SK-N-SH treated with all-trans-retinoic acid at 6 μM for 48 hours (cell line): ENCODE measurements around the gene ADAMTS6.

Experiments
- ATAC-seq: fragments of 200-7000 bp; cut with Tn5 transposase; 3 replicates; pipeline ENCODE4 v1.9.1; 2020; ENCODE audit warnings: mild to moderate bottlenecking, moderate library complexity
- ARNTL ChIP-seq: fragments of 450-650 bp; formaldehyde crosslinking; IDR thresholded peaks from 2 replicates; pipeline ENCODE4 v1.5.0; 2020; ENCODE audit warnings: low read depth, mild to moderate bottlenecking, moderate library complexity, borderline replicate concordance
- BACH2 ChIP-seq: fragments of 250-450 bp; sonication (Bioruptor Pico); IDR thresholded peaks from 2 replicates; pipeline ENCODE4 v1.9.0; 2021; ENCODE audit warnings: mild to moderate bottlenecking, borderline replicate concordance
- ESRRG ChIP-seq: fragments of 250-450 bp; sonication (Bioruptor Pico); IDR thresholded peaks from 2 replicates; pipeline ENCODE4 v1.6.1; 2021; ENCODE audit warnings: mild to moderate bottlenecking
- GLIS3 ChIP-seq: fragments of 250-450 bp; sonication (Bioruptor Pico); IDR thresholded peaks from 2 replicates; pipeline ENCODE4 v1.5.0; 2020; ENCODE audit warnings: mild to moderate bottlenecking, moderate library complexity
- ISL1 ChIP-seq: fragments of 250-450 bp; sonication (Bioruptor Pico); IDR thresholded peaks from 2 replicates; pipeline ENCODE4 v2.1.2; 2022; ENCODE audit warnings: mild to moderate bottlenecking, moderate library complexity
- PATZ1 ChIP-seq: fragments of 250-450 bp; sonication (Bioruptor Pico); IDR thresholded peaks from 2 replicates; pipeline ENCODE4 v1.8.0; 2020; ENCODE audit warnings: mild to moderate bottlenecking, moderate library complexity, borderline replicate concordance
- PPARA ChIP-seq: fragments of 250-450 bp; sonication (Bioruptor Pico); IDR thresholded peaks from 2 replicates; pipeline ENCODE4 v1.5.0; 2020; ENCODE audit warnings: mild to moderate bottlenecking, borderline replicate concordance
- RARB ChIP-seq: fragments of 250-450 bp; sonication (Bioruptor Pico); IDR thresholded peaks from 2 replicates; pipeline ENCODE4 v1.8.0; 2021; ENCODE audit warnings: mild to moderate bottlenecking, moderate library complexity
- TCF4 ChIP-seq: fragments of 250-450 bp; sonication (Bioruptor Pico); IDR thresholded peaks from 2 replicates; pipeline ENCODE4 v1.8.0; 2021; ENCODE audit warnings: mild to moderate bottlenecking, moderate library complexity, borderline replicate concordance
- TSHZ2 ChIP-seq: fragments of 250-450 bp; sonication (Bioruptor Pico); IDR thresholded peaks from 2 replicates; pipeline ENCODE4 v1.5.0; 2020; ENCODE audit warnings: mild to moderate bottlenecking, moderate library complexity
- ZC3H10 ChIP-seq: fragments of 250-450 bp; sonication (Bioruptor Pico); IDR thresholded peaks from 2 replicates; pipeline ENCODE4 v1.5.1; 2021; ENCODE audit warnings: mild to moderate bottlenecking, moderate library complexity
- ZFP3 ChIP-seq: fragments of 250-450 bp; sonication (Bioruptor Pico); IDR thresholded peaks from 2 replicates; pipeline ENCODE4 v1.5.0; 2020; ENCODE audit warnings: mild to moderate bottlenecking, moderate library complexity
- ZFP30 ChIP-seq: fragments of 450-650 bp; formaldehyde crosslinking; IDR thresholded peaks from 2 replicates; pipeline ENCODE4 v1.5.0; 2022; ENCODE audit warnings: mild to moderate bottlenecking, moderate library complexity
- ZNF565 ChIP-seq: fragments of 450-650 bp; formaldehyde crosslinking; conservative IDR thresholded peaks from 2 replicates; pipeline ENCODE4 v1.5.0; 2020; ENCODE audit warnings: low read depth, mild to moderate bottlenecking, moderate library complexity
- ZNF70 ChIP-seq: fragments of 450-650 bp; formaldehyde crosslinking; IDR thresholded peaks from 2 replicates; pipeline ENCODE4 v1.5.0; 2020; ENCODE audit warnings: mild to moderate bottlenecking, moderate library complexity
- TF ChIP-seq, protein P1 (sequence below): fragments of 250-450 bp; sonication (Bioruptor Pico); IDR thresholded peaks from 2 replicates; pipeline ENCODE4 v1.8.0; 2021; ENCODE audit warnings: low read depth, mild to moderate bottlenecking, moderate library complexity, borderline replicate concordance
- TF ChIP-seq, protein P2 (sequence below): fragments of 250-450 bp; sonication (Bioruptor Pico); IDR thresholded peaks from 2 replicates; pipeline ENCODE4 v1.5.1; 2021; ENCODE audit warnings: mild to moderate bottlenecking, moderate library complexity
- TF ChIP-seq, protein P3 (sequence below): fragments of 250-450 bp; sonication (Bioruptor Pico); IDR thresholded peaks from 2 replicates; pipeline ENCODE4 v1.5.1; 2020; ENCODE audit warnings: low read depth, mild to moderate bottlenecking, moderate library complexity

ADAMTS6 gene

GRCh38 chr5:65451436-65451835, 30.3 kb downstream of the ADAMTS6 start (continued):
- TF ChIP-seq PATZ1 (CRISPR knock-in tag): no peak

GRCh38 chr5:65446682-65447081, 35.0 kb downstream of the ADAMTS6 start:
- ATAC-seq: no peak
- no peak for TF ChIP-seq ARNTL (CRISPR knock-in tag)
- no peak for TF ChIP-seq TCF4 (CRISPR knock-in tag)

DNA sequence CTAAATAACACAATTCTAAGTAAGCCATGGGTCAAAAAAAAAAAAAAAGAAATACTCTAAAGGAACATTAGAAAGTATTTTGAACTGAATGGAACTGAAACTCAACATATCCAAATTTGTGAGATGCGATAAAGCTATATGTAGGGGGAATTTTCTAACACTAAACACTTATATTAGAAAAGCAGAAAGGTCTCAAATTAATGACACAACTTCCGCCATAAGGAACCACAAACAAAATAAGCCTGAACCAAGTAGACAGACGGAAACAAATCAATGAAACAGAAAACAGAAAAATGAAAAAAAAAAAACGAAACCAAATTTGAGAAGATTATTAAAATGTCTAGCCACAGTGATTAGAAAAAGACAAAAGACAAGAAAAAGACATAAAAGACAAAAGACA, 39.9 kb downstream of the ADAMTS6 start:
- TF ChIP-seq ZNF565 (CRISPR knock-in tag) (no peak), TSHZ2 (CRISPR knock-in tag) (no peak), GLIS3 (CRISPR knock-in tag) (no peak), ZNF70 (CRISPR knock-in tag) (no peak), BACH2 (no peak), ZC3H10 (CRISPR knock-in tag) (no peak), ZFP30 (CRISPR knock-in tag) (no peak)
- TF ChIP-seq, protein P1, sequence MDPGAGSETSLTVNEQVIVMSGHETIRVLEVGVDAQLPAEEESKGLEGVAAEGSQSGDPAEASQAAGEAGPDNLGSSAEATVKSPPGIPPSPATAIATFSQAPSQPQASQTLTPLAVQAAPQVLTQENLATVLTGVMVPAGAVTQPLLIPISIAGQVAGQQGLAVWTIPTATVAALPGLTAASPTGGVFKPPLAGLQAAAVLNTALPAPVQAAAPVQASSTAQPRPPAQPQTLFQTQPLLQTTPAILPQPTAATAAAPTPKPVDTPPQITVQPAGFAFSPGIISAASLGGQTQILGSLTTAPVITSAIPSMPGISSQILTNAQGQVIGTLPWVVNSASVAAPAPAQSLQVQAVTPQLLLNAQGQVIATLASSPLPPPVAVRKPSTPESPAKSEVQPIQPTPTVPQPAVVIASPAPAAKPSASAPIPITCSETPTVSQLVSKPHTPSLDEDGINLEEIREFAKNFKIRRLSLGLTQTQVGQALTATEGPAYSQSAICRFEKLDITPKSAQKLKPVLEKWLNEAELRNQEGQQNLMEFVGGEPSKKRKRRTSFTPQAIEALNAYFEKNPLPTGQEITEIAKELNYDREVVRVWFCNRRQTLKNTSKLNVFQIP (CRISPR knock-in tag): no peak
- TF ChIP-seq, protein P2, sequence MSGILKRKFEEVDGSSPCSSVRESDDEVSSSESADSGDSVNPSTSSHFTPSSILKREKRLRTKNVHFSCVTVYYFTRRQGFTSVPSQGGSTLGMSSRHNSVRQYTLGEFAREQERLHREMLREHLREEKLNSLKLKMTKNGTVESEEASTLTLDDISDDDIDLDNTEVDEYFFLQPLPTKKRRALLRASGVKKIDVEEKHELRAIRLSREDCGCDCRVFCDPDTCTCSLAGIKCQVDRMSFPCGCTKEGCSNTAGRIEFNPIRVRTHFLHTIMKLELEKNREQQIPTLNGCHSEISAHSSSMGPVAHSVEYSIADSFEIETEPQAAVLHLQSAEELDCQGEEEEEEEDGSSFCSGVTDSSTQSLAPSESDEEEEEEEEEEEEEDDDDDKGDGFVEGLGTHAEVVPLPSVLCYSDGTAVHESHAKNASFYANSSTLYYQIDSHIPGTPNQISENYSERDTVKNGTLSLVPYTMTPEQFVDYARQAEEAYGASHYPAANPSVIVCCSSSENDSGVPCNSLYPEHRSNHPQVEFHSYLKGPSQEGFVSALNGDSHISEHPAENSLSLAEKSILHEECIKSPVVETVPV (CRISPR knock-in tag): no peak
- no peak for ATAC-seq

GRCh38 chr5:65440456-65440855, 41.3 kb downstream of the ADAMTS6 start:
- no peak for ATAC-seq
- TF ChIP-seq, protein P2 (CRISPR knock-in tag): no peak
- TF ChIP-seq TSHZ2 (CRISPR knock-in tag) (no peak), ZNF565 (CRISPR knock-in tag) (no peak), ZFP3 (CRISPR knock-in tag) (no peak), ZFP30 (CRISPR knock-in tag) (no peak), PPARA (CRISPR knock-in tag) (no peak), BACH2 (no peak), ISL1 (no peak), ESRRG (CRISPR knock-in tag) (no peak), TCF4 (CRISPR knock-in tag) (no peak), RARB (no peak), ZNF70 (CRISPR knock-in tag) (no peak)
- TF ChIP-seq, protein P1 (CRISPR knock-in tag): no peak
- TF ChIP-seq, protein P3, sequence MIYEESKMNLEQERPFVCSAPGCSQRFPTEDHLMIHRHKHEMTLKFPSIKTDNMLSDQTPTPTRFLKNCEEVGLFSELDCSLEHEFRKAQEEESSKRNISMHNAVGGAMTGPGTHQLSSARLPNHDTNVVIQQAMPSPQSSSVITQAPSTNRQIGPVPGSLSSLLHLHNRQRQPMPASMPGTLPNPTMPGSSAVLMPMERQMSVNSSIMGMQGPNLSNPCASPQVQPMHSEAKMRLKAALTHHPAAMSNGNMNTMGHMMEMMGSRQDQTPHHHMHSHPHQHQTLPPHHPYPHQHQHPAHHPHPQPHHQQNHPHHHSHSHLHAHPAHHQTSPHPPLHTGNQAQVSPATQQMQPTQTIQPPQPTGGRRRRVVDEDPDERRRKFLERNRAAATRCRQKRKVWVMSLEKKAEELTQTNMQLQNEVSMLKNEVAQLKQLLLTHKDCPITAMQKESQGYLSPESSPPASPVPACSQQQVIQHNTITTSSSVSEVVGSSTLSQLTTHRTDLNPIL (CRISPR knock-in tag): no peak
